DMS114 treated with DMSO at 0.1 percent for 48 hours (cell line): ENCODE data around the gene PGGHG.
"Not testable (repeated sequence)": the region's sequence is repeated elsewhere in the genome, so short reads cannot be mapped to it uniquely, and the experiment has no call there.

Experiments
- DNase-seq: peaks from one replicate; lab custom pipeline; 2025; ENCODE audit not compliant: unreplicated experiment; lab: John Stamatoyannopoulos, UW

The PGGHG gene

DNA sequence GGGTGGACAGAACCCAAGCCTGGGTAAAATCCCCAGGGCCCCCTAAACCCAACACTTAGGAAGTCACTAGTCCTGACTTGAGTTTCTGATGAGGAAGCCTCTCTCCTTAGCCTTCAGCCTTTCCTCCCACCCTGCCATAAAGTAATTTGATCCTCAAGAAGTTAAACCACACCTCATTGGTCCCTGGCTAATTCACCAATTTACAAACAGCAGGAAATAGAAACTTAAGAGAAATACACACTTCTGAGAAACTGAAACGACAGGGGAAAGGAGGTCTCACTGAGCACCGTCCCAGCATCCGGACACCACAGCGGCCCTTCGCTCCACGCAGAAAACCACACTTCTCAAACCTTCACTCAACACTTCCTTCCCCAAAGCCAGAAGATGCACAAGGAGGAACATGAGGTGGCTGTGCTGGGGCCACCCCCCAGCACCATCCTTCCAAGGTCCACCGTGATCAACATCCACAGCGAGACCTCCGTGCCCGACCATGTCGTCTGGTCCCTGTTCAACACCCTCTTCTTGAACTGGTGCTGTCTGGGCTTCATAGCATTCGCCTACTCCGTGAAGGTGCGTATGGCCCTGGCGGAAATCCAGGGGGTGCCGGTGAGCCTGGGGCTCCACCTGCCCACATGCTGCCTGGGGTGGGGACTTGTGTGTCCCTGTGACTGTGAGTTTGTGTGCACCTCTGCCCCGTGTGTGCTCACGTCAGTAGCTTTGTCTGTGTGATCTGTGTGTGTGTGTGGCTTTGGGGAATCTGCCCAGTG, 25.0 kb downstream of the PGGHG start, which contains the start of gene IFITM1:
TSS of gene IFITM1 (plus strand) at position 254 of the 767 bp plus-strand sequence. CDS start at position 385, 131 bp downstream.
- DNase-seq, result no peak

GRCh38 chr11:314554-314875, 25.6 kb downstream of the PGGHG start:
- DNase-seq, result not testable (repeated sequence)

- DNase-seq, result no peak
These were observed 26.1 kb downstream of the PGGHG start for GRCh38 chr11:315051-315481.

GRCh38 chr11:315516-315994, 26.6 kb downstream of the PGGHG start:
- DNase-seq, result no peak

- DNase-seq, result no peak
These were observed 27.2 kb downstream of the PGGHG start for GRCh38 chr11:316031-316701.

DNA sequence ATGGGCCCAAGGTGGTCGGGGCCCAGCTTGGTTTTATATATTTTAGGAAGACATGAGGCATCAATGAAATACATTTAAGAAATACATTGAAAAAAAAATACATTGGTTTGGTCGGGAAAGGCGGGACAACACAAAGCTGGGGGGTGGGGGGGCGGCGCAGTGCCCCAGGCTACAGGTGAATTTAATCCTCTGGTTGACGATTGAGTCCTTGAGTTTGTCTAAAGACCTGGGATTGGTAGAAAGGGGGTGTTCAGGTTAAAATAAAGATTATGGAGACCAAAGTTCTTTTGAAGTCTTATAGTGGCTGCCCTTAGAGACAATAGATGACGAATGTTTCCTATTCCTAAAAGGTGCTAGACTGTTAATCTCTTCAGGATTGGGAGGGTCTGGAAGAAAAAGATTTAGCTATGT, 28.0 kb downstream of the PGGHG start:
- no peak for DNase-seq

- DNase-seq, result not testable (repeated sequence)
These were observed 28.9 kb downstream of the PGGHG start for GRCh38 chr11:317668-318404.

DNA sequence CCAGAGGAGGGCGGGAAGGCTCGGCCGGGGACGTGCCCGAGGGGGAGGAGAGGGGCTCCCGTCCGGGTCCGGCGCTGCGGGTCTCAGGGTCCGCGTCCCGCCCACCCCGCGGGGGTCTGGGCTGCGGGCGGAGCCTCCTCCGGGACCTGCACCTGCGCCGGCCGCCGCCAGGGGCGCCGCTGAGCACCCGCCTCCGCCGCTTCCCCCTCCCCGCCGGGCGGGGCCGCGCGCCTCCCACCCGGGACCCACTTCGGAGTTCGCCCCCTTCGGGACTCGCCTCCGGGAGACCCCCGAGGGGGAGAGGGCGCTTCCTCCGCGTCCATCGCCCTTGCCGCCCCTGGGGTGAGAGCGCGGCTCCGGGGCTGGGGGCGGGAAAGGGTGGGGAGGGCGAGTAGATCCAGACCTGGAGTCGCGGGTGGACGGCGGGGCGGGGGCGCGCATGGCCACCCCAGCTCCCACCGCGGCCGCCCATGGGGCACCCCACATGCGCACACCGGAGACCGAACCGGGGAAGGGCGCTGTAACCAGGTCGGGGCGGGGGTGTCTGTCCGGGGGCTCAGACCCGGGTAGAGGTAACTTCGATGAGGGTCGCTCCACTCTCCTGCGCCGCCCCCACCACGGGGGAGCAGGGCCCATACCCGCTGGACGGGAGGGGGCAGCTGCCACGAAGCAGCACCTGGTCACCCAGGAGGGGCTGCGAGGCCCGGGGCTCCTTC, 29.6 kb downstream of the PGGHG start:
- not testable (repeated sequence) for DNase-seq

DNA sequence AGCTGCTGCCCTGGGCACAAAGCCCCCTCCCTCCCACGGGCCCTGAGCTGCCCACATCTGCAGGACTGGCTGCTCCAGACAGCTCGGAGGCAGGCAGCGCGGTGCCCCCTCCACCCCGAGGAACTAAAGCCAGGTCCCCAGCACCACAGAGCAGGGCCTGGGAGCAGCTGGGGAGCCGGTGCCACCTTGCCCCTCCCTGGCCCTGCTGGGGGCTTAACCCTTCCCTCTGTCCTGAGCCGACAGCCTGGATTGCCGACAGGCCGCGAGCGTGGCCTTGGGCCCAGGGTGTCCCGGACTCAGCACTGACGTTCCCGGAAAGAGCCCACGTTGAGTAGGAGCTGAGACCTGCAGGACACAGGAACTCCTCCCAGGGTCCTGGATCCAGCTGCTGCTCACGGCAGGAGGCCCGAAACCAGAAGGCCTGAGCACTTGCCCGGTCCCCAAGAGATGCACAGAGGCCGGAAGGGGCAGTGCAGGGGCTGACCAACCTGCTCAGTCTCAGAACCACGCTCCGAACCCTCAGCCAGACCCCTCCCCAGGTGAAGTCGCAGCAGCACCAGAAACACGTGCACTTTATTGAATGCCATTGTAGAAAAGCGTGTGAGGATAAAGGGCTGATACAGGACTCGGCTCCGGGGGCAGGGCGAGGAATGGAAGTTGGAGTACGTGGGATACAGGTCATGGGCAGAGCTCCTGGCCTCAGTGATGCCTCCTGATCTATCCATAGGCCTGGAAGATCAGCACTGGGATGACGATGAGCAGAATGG, 30.4 kb downstream of the PGGHG start:
- DNase-seq, result not testable (repeated sequence)

DNA sequence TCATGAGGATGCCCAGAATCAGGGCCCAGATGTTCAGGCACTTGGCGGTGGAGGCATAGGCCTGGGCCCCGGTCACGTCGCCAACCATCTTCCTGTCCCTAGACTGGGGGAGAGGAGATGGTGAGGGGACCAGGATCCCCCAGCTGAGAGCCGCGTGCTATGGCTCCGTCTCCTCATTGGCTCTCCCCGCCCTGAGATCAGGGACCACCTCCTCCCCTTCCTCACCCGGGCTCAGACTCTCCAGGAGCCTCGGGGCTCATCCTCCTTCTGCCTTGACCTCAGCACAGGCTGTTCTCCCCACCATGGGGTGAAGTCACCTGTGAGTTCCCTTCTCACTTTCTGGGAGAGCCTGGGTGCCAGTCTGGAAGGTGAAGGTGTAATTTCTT, 31.0 kb downstream of the PGGHG start:
- DNase-seq, result not testable (repeated sequence)

DNA sequence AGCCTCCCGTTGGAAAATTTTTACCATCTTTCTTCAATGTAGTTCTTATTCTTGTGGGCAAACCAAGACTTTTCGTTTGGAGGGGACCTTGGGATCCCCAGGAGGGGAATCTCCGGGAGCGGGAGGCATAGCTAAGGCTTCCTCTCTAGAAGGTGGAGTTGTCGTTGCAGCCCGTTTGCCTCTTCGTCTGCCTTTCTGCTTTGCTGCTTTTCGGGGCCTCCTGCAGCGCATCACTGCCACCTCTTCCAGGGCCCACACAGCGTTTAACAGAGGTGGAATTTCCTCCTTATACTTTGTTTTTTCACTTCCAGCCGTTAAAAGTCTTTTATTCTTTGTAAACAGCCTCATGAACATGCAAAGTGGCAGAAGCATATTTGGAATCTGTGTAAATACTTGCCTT, 35.2 kb downstream of the PGGHG start:
- DNase-seq, result no peak

GRCh38 chr11:324593-325517, 35.9 kb downstream of the PGGHG start:
- DNase-seq, result not testable (repeated sequence)

- no peak for DNase-seq
These were observed 37.1 kb downstream of the PGGHG start for GRCh38 chr11:325796-326591.

GRCh38 chr11:326592-326841, 37.6 kb downstream of the PGGHG start:
- no peak for DNase-seq

DNA sequence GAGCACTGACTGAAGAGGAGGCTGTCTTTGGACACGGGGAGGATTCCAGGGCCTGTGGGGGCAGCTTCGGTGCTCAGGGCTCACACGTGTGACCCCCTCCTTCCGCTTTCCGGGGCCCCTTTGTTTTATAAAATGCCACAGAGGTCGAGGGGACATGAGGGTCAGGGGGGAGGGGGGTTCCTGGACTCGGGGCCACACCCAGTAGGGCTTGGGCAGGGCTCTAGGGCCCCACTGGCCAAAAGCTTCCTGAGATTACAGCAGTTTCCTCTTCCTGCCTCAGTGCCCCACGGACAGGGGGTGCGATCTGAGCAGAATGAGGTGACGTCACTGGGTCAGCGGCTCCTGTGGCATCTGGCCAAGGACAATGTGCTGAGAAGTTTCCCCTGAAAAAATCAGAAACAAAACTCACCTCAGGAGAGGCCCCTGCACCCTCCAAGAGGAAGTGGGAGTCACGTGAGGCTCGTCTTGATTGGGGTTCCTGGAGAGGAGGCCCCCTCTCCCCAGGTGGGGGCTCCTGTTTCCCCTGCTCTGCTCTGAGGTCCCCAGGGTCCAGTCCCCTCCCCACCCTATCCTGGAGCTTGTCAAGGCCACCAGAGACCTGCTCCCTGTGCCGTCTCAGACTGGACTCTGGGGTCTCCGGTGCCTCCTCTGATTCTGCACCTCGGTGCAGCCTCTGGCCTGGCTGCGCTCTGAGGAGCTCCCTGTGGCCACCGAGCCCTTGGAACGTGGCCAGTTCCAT, 38.1 kb downstream of the PGGHG start:
- DNase-seq, result no peak

GRCh38 chr11:327581-327923, 38.6 kb downstream of the PGGHG start:
- DNase-seq, result no peak

GRCh38 chr11:328012-328411, 39.1 kb downstream of the PGGHG start:
- DNase-seq, result no peak

DNA sequence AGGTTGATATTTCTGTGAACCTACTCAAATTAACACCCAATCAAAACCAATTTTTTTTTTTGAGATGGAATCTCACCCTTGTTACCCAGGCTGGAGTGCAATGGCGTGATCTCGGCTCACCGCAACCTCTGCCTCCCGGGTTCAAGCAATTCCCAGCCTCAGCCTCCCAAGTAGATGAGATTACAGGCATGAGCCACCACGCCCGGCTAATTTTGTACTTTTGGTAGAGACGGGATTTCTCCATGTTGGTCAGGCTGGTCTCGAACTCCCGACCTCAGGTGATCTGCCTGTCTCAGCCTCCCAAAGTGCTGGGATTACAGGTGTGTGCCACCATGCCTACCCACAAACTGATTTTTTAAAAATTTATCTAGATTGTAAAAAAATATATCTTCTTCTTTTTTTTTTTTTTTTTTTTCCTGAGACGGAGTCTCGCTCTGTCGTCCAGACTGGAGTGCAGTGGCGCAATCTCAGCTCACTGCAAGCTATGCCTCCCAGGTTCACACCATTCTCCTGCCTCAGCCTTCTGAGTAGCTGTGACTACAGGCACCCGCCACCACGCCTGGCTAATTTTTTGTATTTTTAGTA, 39.7 kb downstream of the PGGHG start:
- not testable (repeated sequence) for DNase-seq
